GM18498 (cell line): Measurements from ENCODE around the gene HEXD.
"Not testable (repeated sequence)": the region's sequence is repeated elsewhere in the genome, so short reads cannot be mapped to it uniquely, and the experiment has no call there.

Source experiments
- ATAC-seq: cut with Tn5 transposase; IDR thresholded peaks from one replicate; pipeline ENCODE4 v1.9.1; 2021; ENCODE audit warnings: mild to moderate bottlenecking, moderate library complexity; ENCODE audit not compliant: unreplicated experiment

HEXD gene

DNA sequence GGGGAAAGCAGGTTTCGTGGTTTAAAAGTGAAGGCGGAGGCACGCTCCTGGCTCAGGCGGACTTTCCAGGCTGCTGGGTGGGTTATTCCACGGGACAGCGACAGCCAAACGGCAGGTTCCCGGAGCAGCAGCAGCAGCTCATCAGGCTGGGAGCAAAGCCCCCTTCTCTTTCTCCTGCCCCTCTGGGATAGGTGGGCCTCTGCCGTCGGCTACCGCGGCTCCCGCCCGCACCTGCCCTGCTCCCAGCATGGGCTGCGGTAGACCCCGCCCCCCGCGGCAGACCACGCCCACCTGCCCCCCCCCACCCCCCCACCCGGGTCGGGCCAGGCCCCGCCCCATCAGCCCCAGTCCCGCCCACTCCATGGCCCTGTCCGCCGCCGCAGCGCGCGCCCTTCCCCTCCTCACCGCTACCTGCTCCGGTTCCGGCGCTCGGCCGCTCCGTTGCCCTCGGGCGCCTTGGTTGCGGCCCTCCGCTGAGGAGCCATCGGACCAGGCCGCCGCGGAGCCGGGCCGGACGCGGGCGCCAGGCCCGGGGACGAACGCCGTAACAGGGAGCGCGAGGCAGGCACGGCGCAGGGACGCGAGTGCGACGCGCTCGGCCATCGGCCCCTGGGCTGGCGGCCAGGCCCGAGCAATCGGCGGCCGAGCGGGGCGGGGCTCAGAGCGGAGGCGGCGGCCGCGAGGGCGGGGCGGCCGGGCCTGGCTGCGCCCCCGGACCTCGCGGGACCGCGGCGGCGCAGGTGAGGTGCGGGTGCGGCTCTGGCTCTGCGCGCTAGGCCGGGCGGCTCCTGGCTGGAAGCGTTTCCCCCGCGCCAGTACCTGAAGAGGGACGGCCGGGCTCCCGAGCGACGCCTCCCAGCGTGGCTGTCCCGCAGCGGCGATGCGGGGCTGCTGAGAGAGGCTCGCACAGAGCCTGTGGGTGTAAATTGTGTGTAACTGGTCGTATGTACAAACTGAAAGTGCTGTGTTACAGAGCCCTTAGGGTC lies at the start of gene HEXD, which contains the start of gene OGFOD3:
Gene HEXD, plus strand, starts transcription at position 347 of the 986 bp plus-strand sequence. CDS start 1,453 bp downstream, outside the sequence.
Gene OGFOD3, minus strand, starts transcription at position 586 of the 986 bp plus-strand sequence. Its CDS starts 101 bp downstream, at position 485.
- peak; percentile 85 for ATAC-seq

DNA sequence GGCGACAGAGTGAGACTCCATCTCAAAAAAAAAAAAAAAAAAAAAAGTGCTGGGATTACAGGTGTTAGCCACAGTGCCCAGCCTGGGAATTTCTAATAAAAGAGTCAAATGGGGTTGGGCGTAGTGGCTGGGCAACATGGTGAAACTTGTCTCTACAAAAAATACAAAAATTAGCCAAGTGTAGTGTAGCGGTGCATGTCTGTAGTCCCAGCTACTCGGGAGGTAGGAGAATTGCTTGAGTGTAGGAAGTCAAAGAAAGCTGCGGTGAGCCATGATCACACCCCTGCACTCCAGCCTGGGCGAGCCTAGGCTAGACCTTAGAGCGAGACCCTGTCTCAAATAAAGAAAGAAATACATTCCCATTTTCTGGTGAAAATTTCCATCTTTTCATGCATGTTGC lies 48.9 kb upstream of the HEXD start:
- no peak for ATAC-seq

GRCh38 chr17:82370471-82371332 lies 47.4 kb upstream of the HEXD start:
- no peak for ATAC-seq

- ATAC-seq = no peak
Measured at GRCh38 chr17:82371333-82372248, 46.6 kb upstream of the HEXD start, which contains the start of gene UTS2R. UTS2R (plus strand) TSS chr17:82371765; CDS start chr17:82374325, 2,560 bp downstream.

- no peak for ATAC-seq
Measured at GRCh38 chr17:82372249-82373071, 45.7 kb upstream of the HEXD start.

DNA sequence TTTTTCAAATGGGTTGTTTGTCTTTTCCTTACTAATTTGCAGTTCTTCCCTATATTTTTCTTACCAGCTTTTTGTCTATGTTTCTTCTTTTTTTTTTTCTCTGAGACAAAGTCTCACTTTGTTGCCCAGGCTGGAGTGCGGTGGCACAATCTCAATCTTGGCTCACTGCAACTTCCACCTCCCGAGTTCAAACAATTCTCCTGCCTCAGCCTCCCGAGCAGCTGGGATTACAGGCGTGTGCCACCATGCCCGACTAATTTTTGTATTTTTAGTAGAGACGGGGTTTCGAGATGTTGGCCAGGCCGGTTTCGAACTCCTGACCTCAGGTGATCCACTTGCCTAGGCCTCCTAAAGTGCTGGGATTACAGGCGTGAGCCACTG lies 45.1 kb upstream of the HEXD start:
- ATAC-seq = not testable (repeated sequence)

GRCh38 chr17:82373731-82374625 lies 44.2 kb upstream of the HEXD start:
- no peak for ATAC-seq

DNA sequence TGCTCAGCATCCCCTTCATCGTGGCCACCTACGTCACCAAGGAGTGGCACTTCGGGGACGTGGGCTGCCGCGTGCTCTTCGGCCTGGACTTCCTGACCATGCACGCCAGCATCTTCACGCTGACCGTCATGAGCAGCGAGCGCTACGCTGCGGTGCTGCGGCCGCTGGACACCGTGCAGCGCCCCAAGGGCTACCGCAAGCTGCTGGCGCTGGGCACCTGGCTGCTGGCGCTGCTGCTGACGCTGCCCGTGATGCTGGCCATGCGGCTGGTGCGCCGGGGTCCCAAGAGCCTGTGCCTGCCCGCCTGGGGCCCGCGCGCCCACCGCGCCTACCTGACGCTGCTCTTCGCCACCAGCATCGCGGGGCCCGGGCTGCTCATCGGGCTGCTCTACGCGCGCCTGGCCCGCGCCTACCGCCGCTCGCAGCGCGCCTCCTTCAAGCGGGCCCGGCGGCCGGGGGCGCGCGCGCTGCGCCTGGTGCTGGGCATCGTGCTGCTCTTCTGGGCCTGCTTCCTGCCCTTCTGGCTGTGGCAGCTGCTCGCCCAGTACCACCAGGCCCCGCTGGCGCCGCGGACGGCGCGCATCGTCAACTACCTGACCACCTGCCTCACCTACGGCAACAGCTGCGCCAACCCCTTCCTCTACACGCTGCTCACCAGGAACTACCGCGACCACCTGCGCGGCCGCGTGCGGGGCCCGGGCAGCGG lies 43.4 kb upstream of the HEXD start:
- no peak for ATAC-seq

- ATAC-seq = no peak
Measured at GRCh38 chr17:82375359-82376041, 42.6 kb upstream of the HEXD start.

DNA sequence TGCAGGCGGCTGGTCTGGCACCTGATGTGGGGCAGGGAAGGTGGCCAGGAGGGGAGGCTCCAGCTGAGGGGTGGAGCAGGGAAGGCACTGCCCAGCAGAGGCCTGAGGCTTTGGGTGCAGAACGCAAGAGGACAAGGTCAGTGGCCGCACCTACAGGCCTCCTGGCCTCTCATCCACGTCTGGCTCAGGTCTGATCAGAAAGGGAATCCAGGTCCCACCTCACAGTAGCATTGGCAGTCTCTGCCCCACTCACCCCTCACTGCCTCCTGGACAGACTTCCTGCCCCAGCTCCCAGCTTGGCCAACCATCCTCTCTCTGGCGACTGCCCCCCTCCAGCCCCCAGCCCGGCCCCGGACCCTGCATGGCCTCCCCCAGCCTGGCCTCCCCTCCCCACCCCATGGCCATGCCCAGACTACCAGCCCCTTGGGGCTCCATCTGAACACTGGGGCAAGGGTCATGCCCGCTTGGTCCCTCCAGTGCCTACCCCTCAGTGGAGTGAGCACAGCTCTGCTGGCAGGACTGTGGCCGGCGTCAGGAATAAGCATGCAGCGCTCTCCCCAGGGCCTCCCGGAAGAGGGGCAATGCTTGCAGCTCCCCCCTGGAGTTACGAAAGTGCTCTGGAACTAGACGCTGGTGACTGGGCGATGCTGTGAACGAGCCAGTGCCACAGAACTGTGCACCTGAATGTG lies 42.0 kb upstream of the HEXD start:
- no peak for ATAC-seq

DNA sequence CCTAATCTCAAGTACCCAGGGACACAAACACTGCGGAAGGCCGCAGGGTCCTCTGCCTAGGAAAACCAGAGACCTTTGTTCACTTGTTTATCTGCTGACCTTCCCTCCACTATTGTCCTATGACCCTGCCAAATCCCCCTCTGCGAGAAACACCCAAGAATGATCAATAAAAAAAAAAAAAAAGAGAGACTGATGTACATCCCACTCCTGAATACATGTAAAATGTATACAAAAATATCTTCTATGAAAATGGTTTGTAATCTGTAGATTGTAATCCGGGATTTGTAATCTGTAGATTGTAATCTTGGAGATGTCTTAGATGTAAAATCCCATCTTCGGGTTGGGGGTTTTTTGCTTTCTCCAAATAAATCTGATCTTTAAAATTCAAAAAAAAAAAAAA lies 40.9 kb upstream of the HEXD start:
- ATAC-seq = not testable (repeated sequence)

DNA sequence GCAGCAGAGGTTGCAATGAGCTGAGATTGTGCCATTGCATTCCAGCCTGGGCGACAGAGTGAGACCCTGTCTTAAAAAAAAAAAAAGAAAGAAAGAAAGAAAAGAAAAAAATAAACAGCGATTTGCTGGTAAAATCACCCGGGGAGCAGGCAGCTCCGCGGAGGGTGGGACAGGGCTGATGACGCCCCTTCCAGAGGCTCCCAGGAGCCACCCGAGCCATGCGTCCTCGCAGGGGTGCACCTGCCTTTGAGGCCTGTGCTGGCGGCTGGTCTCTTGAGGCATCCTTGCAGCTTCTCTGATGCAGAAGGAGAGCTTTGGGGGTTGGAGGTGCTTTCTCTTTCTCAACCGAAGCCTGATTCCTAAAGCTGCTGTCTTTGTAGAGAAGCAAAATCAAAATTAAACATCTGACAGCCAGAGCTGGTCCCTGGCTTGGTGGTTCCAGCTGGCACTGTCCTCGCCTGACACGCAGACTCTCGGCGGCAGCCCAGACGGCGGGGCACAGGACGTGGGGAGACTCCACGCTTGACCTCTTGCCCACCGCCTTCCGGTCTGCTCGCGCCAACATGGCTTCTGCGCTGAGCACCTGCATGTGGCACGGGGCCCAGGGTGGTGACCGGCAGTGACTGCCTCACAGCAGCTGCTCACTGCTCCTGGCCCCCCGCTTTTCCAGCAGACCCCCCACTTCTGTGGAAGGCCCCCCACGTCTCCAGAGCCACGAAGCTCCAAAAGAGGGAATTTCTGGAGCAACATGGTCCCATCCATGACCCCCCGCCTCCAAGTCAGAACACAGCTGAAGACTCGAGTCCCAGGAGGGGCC lies 40.0 kb upstream of the HEXD start:
- ATAC-seq = no peak

DNA sequence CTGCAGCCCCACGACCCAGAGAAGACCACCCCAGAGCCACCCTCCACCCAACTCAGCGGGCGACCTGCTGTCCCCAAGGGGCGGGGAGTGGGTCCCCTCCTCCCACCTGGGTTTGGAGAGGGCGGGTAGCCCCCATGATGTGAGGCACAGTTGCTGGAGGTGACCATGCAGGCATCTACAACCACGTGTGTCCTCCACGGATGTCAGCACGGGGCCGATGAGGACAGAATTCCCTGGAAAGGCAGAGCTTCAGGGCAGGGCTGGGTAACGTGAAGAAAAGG lies 39.5 kb upstream of the HEXD start:
- no peak for ATAC-seq

DNA sequence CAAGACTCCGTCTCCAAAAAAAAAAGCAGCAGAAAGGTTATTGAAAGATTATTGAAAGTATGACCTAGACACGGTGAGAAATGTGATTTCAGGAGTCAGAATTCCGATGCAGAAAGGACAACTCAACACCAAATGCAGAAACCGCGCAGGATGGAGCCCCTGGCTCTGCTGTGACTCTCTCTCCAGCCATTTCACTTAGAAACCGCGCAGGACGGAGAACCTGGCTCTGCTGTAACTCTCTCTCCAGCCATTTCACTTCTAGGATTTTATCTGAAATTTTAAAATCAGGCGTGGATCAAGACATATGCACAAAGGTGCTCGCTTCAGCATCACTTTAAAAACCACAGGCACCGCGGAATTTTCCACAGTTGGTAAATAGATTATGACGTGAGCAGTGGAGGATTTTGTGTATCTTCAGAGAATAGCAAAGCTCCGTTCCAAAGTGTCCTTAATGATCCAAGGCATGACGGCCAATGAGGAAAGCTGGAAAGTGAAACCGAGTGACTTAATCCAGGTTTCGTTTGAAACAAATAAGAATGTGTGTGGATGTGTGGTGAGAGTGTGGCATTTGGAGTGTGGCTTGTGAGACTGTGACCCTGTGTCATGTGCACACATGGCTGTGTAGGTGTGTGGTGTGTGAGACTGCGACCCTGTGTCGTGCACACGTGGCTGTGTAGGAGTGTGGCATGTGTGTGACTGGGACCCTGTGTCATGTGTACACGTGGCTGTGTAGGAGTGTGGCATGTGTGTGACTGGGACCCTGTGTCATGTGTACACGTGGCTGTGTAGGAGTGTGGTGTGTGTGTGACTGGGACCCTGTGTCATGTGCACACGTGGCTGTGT lies 37.1 kb upstream of the HEXD start:
- ATAC-seq = no peak

DNA sequence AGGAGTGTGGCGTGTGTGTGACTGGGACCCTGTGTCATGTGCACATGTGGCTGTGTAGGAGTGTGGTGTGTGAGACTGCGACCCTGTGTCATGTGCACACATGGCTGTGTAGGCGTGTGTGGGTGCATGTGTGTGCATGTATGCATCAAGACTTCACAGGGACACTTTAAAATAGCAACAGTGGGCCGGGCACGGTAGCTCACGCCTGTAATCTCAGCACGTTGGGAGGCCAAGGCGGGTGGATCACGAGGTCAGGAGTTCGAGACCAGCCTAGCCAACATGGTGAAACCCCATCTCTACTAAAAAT lies 36.5 kb upstream of the HEXD start:
- ATAC-seq = not testable (repeated sequence)
